SU-DHL-6 (cell line): ENCODE data around the gene SRRT.

ENCODE experiments used
- CTCF ChIP-seq: fragments of 200-600 bp; sonication (generic); IDR thresholded peaks from one replicate; pipeline ENCODE4 v1.5.1; 2017; ENCODE audit warnings: antibody characterized with exemption, mild to moderate bottlenecking, low read length, moderate library complexity; ENCODE audit not compliant: insufficient read depth, poor library complexity, severe bottlenecking
- EZH2phosphoT487 ChIP-seq: fragments of 200-600 bp; sonication (generic), shearing (Covaris generic); conservative IDR thresholded peaks from 2 replicates; pipeline ENCODE4 v1.6.1; 2018; ENCODE audit warnings: mild to moderate bottlenecking, antibody characterized with exemption, low read length, moderate library complexity, mixed read lengths

- no peak for TF ChIP-seq CTCF
- TF ChIP-seq EZH2phosphoT487, result no peak
These were observed 27.5 kb upstream of the SRRT start for GRCh38 chr7:100847360-100847759.
